K562 (cell line): ENCODE data around the gene ZNF557. TPM values are rescaled to one million over a fixed set of nuclear protein-coding genes. Genes with fewer than 3 reads are reported as not detected.

ENCODE experiments used
- ATAC-seq: fragments of 200-7000 bp; cut with Tn5 transposase; 3 replicates; pipeline ENCODE4 v1.9.1; 2020; ENCODE audit warnings: moderate library complexity
- BruUV-seq: library from RNA; stranded (reverse); fragments of 400-500 nt; replicated peaks from 2 replicates; lab custom pipeline; 2021; lab: Mats Ljungman, UMichigan
- CTCF ChIA-PET: fragments of 300-600 bp; formaldehyde crosslinking; extraction: SDS; loops from one replicate; lab custom pipeline; 2021; ENCODE audit warnings: low intra/inter-chr PET ratio; lab: Yijun Ruan, JAX
- POLR2A ChIA-PET: fragments of 300-600, 350-650 bp; sonication (Branson Sonifier 250); formaldehyde crosslinking; extraction: SDS; loops from one replicate; lab custom pipeline; 2021; ENCODE audit warnings: antibody characterized with exemption, inconsistent platforms; lab: Yijun Ruan, JAX
- DNase-seq, 4 experiments: peaks; one replicate each; pipeline versions ENCODE4 v3.0.0 to v3.0.0-alpha.2; 2011 to 2018; ENCODE audit warnings: low spot score in 3 of 4, mixed read lengths in 3 of 4; ENCODE audit errors: extremely low read depth in 1 of 4
- FAIRE-seq: peaks from 2 replicates; lab custom pipeline; 2011; peaks lifted over from hg19 to GRCh38; lab: Jason Lieb, UNC
- H2AFZ ChIP-seq: 2 replicates; pipeline ENCODE4 v1.6.0; 2011; ENCODE audit warnings: low read depth, low read length, control low read depth, inconsistent platforms
- H3K27ac ChIP-seq: fragments of 200-600 bp; 3 replicates; pipeline ENCODE4 v1.8.0; 2011; ENCODE audit warnings: low read depth, mild to moderate bottlenecking, control low read depth, inconsistent platforms, low read length, moderate library complexity, mixed read lengths; ENCODE audit errors: extremely low read depth
- H3K27me3 ChIP-seq, 2 experiments: fragments of 300-600 bp in 1 of 2; 2 replicates in 1 of 2; 3 replicates in 1 of 2; pipeline versions ENCODE4 v1.6.0 to v1.8.0; 2011; ENCODE audit warnings: inconsistent platforms in 2 of 2, low read length in 2 of 2, mild to moderate bottlenecking in 1 of 2, mixed read lengths in 1 of 2, moderate library complexity in 1 of 2; ENCODE audit not compliant: control insufficient read depth in 2 of 2, insufficient read depth in 2 of 2
- H3K36me3 ChIP-seq: fragments of 300-600 bp; 3 replicates; pipeline ENCODE4 v1.8.0; 2011; ENCODE audit warnings: mild to moderate bottlenecking, low read length, inconsistent platforms; ENCODE audit not compliant: control insufficient read depth, insufficient read depth
- H3K4me1 ChIP-seq, 2 experiments: fragments of 200-600 bp in 1 of 2; replicated peaks in 1 of 2; 2 replicates in 1 of 2; 3 replicates in 1 of 2; pipeline versions ENCODE4 v1.5.1 to v1.8.0; 2011; ENCODE audit warnings: inconsistent platforms in 2 of 2, low read length in 2 of 2, mild to moderate bottlenecking in 1 of 2, mixed read lengths in 1 of 2, moderate library complexity in 1 of 2; ENCODE audit not compliant: control insufficient read depth in 2 of 2, insufficient read depth in 2 of 2
- H3K4me2 ChIP-seq: 2 replicates; pipeline ENCODE4 v1.6.1; 2011; ENCODE audit warnings: low read length, control low read depth, inconsistent platforms, mixed read lengths; ENCODE audit not compliant: insufficient read depth
- H3K4me3 ChIP-seq: fragments of 200-600 bp; sonication (generic), shearing (Covaris generic); 2 replicates; pipeline ENCODE4 v1.5.1; 2016; ENCODE audit warnings: control low read depth, inconsistent platforms
- H3K79me2 ChIP-seq: fragments of 200-600 bp; 3 replicates; pipeline ENCODE4 v1.8.0; 2011; ENCODE audit warnings: low read length, inconsistent platforms; ENCODE audit not compliant: control insufficient read depth, insufficient read depth
- H3K9ac ChIP-seq, 2 experiments: 2 replicates each; pipeline versions ENCODE4 v1.6.0 to v1.6.1; 2011; ENCODE audit warnings: low read depth in 2 of 2, low read length in 2 of 2, control low read depth in 1 of 2, inconsistent platforms in 1 of 2, mild to moderate bottlenecking in 1 of 2, mixed read lengths in 1 of 2; ENCODE audit not compliant: insufficient read depth in 1 of 2
- H3K9me1 ChIP-seq: one replicate; pipeline ENCODE4 v1.6.0; 2011; ENCODE audit warnings: inconsistent platforms, mild to moderate bottlenecking, low read length, moderate library complexity; ENCODE audit not compliant: control insufficient read depth, insufficient read depth
- H3K9me3 ChIP-seq: replicated peaks from 2 replicates; pipeline ENCODE4 v1.5.1; 2011; ENCODE audit warnings: low read depth, low read length, inconsistent platforms; ENCODE audit not compliant: control insufficient read depth, insufficient read depth
- H4K20me1 ChIP-seq: replicated peaks from 2 replicates; pipeline ENCODE4 v1.6.1; 2011; ENCODE audit warnings: low read length, inconsistent platforms, mixed read lengths; ENCODE audit not compliant: control insufficient read depth, insufficient read depth
- KDM1A ChIP-seq, 2 experiments: fragments of 450-650 bp; IDR thresholded peaks; 2 replicates each; pipeline ENCODE4 v1.6.1; 2016; ENCODE audit warnings: mild to moderate bottlenecking in 2 of 2
- NCOA1 ChIP-seq: fragments of 450-650 bp; IDR thresholded peaks from 2 replicates; pipeline ENCODE4 v1.6.1; 2016; ENCODE audit warnings: low read depth
- POLR2H ChIP-seq: IDR thresholded peaks from 2 replicates; pipeline ENCODE4 v1.6.1; 2016; ENCODE audit warnings: missing genetic modification characterization, low read depth, mild to moderate bottlenecking, control low read depth, missing compliant biosample characterization, moderate library complexity
- RBM25 ChIP-seq: fragments of 200-400 bp; formaldehyde crosslinking; IDR thresholded peaks from 2 replicates; pipeline ENCODE4 v1.6.1; 2018; ENCODE audit warnings: low read length, low read depth, moderate library complexity; ENCODE audit not compliant: severe bottlenecking
- TBP ChIP-seq: optimal IDR thresholded peaks from 2 replicates; pipeline ENCODE3; 2011; ENCODE audit warnings: low read depth, low read length, improper control_type of control experiment
- TCF7L2 ChIP-seq: fragments of 150-350 bp; IDR thresholded peaks from 2 replicates; pipeline ENCODE4 v1.6.1; 2016; ENCODE audit warnings: low read depth, mild to moderate bottlenecking, low read length, moderate library complexity
- ZNF146 ChIP-seq: IDR thresholded peaks from one replicate; pipeline ENCODE4 v1.6.1; 2018; ENCODE audit warnings: missing compliant biosample characterization; ENCODE audit not compliant: unreplicated experiment
- WGBS: fragments of 100-300 bp; shearing (Covaris generic); methylation state at CpG from one replicate; pipeline ENCODE4 v1.1.6; 2016; ENCODE audit warnings: low coverage, mixed read lengths; ENCODE audit not compliant: insufficient coverage; ENCODE audit errors: missing lambda C conversion rate; 5-methylcytosine and 5-hydroxymethylcytosine counted together
- in situ Hi-C: fragments of 300-500 bp; cut with MboI; formaldehyde crosslinking; loops from 4 replicates; pipeline ENCODE4 v1.15.0; 2018; ENCODE audit warnings: inconsistent platforms, mixed read lengths
- intact Hi-C: fragments of 100-400 bp; cut with micrococcal nuclease; formaldehyde crosslinking; loops from 2 replicates; pipeline ENCODE4 v1.14.2; 2022
- polyA plus RNA-seq, 8 experiments: library from polyadenylated mRNA; depleted of rRNA in 4 of 8; stranded (reverse) in 5 of 8; unstranded in 3 of 8; fragments of >200 nt; fragmentation: Nextera tagmentation in 2 of 8; fragmentation: Illumina TruSeq in 1 of 8; extraction: Ambion mirVana in 2 of 8; extraction: Trizol in 1 of 8; gene quantifications; 2 replicates each; pipeline versions ENCODE4 v1.2.1 to v1.2.3, GENCODE V29; 2011 to 2014; ENCODE audit warnings: inconsistent platforms in 1 of 8, missing spikeins in 1 of 8
- total RNA-seq, 7 experiments: library from RNA; depleted of rRNA in 6 of 7; stranded (reverse); fragments of >200 nt in 6 of 7; fragmentation: Illumina TruSeq in 2 of 7; extraction: Trizol in 2 of 7; gene quantifications; 2 replicates each; pipeline versions ENCODE4 v1.2.1 to v1.2.3, GENCODE V29; 2011 to 2021; ENCODE audit warnings: low replicate concordance in 1 of 7
- TF ChIP-seq, protein P1 (sequence below): fragments of 450-650 bp; formaldehyde crosslinking; conservative IDR thresholded peaks from 2 replicates; pipeline ENCODE4 v1.4.0; 2022; ENCODE audit warnings: mild to moderate bottlenecking, missing genetic modification characterization
- TF ChIP-seq, protein P2 (sequence below): fragments of 450-650 bp; IDR thresholded peaks from 2 replicates; pipeline ENCODE4 v1.6.1; 2016; ENCODE audit warnings: antibody characterized with exemption

Gene ZNF557
- total and polyA plus RNA-seq, 9 of the 15 experiments (the other 6 are each of a cell fraction or from before 2014, with no cell fraction given), result 2.2 to 6.6 (median 4.4) TPM

DNA sequence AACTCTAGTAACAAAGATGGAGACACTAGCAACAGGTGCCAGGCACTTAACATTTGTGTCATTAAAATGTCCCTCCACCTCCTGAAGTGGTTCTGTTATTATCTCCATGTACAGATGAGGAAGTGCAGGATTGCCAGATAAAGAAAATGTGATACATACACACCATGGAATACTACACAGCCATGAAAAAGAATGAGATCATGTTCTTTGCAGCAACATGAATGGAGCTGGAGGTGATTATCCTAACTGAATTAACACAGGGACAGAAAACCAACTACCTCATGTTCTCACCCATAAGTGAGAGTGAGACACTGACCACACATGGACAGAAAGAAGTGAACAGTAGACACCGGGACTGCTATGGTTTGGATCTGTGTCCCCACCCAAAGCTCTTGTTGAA is 60.5 kb downstream of the ZNF557 start:
- CTCF ChIA-PET, result no interaction called here
- Histone ChIP-seq H3K27me3 (peaks cover 3 to 13% of the 10 kb centered on the region in 2 experiments; a peak in 2 of 5 replicates), H4K20me1 (no peaks in the 10 kb centered on the region; the same call in 1 of the 2 replicates)
- TF ChIP-seq NCOA1 (no peak), RBM25 (peak; percentile 32), KDM1A (IDR thresholded peaks at IDR 0.05) (0 out of 4 replicates have a peak, but pooled peaks of 1 of the 2 experiments have one; percentile 15), ZNF146 (CRISPR knock-in tag) (peak; percentile 92), POLR2H (tag) (no peak), TBP (no peak), TCF7L2 (no peak)
- TF ChIP-seq, protein P1, sequence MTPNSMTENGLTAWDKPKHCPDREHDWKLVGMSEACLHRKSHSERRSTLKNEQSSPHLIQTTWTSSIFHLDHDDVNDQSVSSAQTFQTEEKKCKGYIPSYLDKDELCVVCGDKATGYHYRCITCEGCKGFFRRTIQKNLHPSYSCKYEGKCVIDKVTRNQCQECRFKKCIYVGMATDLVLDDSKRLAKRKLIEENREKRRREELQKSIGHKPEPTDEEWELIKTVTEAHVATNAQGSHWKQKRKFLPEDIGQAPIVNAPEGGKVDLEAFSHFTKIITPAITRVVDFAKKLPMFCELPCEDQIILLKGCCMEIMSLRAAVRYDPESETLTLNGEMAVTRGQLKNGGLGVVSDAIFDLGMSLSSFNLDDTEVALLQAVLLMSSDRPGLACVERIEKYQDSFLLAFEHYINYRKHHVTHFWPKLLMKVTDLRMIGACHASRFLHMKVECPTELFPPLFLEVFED, result no peak
- TF ChIP-seq, protein P2, sequence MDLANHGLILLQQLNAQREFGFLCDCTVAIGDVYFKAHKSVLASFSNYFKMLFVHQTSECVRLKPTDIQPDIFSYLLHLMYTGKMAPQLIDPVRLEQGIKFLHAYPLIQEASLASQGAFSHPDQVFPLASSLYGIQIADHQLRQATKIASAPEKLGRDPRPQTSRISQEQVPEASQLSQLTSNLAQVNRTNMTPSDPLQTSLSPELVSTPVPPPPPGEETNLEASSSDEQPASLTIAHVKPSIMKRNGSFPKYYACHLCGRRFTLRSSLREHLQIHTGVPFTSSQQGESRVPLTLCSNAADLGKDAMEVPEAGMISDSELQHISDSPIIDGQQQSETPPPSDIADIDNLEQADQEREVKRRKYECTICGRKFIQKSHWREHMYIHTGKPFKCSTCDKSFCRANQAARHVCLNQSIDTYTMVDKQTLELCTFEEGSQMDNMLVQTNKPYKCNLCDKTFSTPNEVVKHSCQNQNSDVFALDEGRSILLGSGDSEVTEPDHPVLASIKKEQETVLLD, result no peak
- TF ChIP-seq, all 486 proteins: peak for 3
- Histone ChIP-seq H3K27ac (no peak overlapping the region), H3K4me2 (no peak overlapping the region), H3K9me1 (no peaks in the 10 kb centered on the region), H3K4me3 (no peak overlapping the region), H2AFZ (no peak overlapping the region), H3K36me3 (no peaks in the 10 kb centered on the region), H3K79me2 (no peaks in the 10 kb centered on the region), H3K9ac (no peak overlapping the region), H3K4me1 (no peaks in the 10 kb centered on the region), H3K9me3 (no peaks in the 10 kb centered on the region)
- no peak for ATAC-seq
- in situ Hi-C loops (no loop called here), intact Hi-C loops (no loop called here)
- WGBS, result 21% methylated on average over 1 of the region's 1 CpG
- no TSS peak for BruUV-seq
- no peak for DNase-seq
- FAIRE-seq, result no peak
- POLR2A ChIA-PET, result interaction anchor here (0.5 to 0.7 kb wide), 2 partner anchors 211 to 731 kb away, joined by 3 to 4 read pairs; no protein-coding TSS in a partner anchor
